Endothelial cell of umbilical vein (primary cell): ENCODE results near the gene NEAT1. TPM values are rescaled to one million over a fixed set of nuclear protein-coding genes. Genes with fewer than 3 reads are reported as not detected.
A peak's percentile ranks its signal among the peaks of the same experiment; 100 is the strongest.

Experiments used
- Bru-seq: library from RNA; stranded (reverse); fragments of 400-500 nt; gene quantifications from one replicate; lab custom pipeline; 2021; lab: Mats Ljungman, UMichigan
- BruChase-seq, 2 experiments: library from RNA; stranded (reverse); fragments of 400-500 nt; gene quantifications; one replicate each; lab custom pipeline; 2021; lab: Mats Ljungman, UMichigan
- BruUV-seq: library from RNA; stranded (reverse); fragments of 400-500 nt; replicated peaks from 2 replicates; lab custom pipeline; 2021; lab: Mats Ljungman, UMichigan
- CTCF ChIA-PET: fragments of 300-600, 350-600 bp; sonication (Branson Sonifier 250); formaldehyde crosslinking; loops from one replicate; lab custom pipeline; 2021; ENCODE audit warnings: antibody characterized with exemption, inconsistent platforms; lab: Charles Lee
- POLR2A ChIA-PET: fragments of 300-600, 350-600 bp; sonication (Branson Sonifier 250); formaldehyde crosslinking; loops from one replicate; lab custom pipeline; 2021; ENCODE audit warnings: antibody characterized with exemption, inconsistent platforms; lab: Charles Lee
- DNase-seq: peaks from one replicate; pipeline ENCODE4 v3.0.0-alpha.2; 2011; ENCODE audit warnings: low read depth, low spot score
- FAIRE-seq: peaks from 2 replicates; lab custom pipeline; 2011; peaks lifted over from hg19 to GRCh38; lab: Jason Lieb, UNC
- H2AFZ ChIP-seq: 2 replicates; pipeline ENCODE4 v1.6.0; 2012; ENCODE audit warnings: low read depth, low read length, control low read depth, inconsistent platforms
- H3K27ac ChIP-seq: 2 replicates; pipeline ENCODE4 v1.5.1; 2011; ENCODE audit warnings: low read depth, mild to moderate bottlenecking, control low read depth, low read length, moderate library complexity; ENCODE audit not compliant: insufficient read depth
- H3K27me3 ChIP-seq, 2 experiments: 2 replicates each; pipeline versions ENCODE4 v1.6.0 to v1.6.1; 2011; ENCODE audit warnings: low read length in 2 of 2, mixed read lengths in 1 of 2; ENCODE audit not compliant: control insufficient read depth in 2 of 2, insufficient read depth in 2 of 2
- H3K36me3 ChIP-seq, 2 experiments: 2 replicates in 1 of 2; 3 replicates in 1 of 2; pipeline ENCODE4 v1.5.1; 2011; ENCODE audit warnings: low read length in 2 of 2, mild to moderate bottlenecking in 1 of 2, moderate library complexity in 1 of 2; ENCODE audit not compliant: control insufficient read depth in 2 of 2, insufficient read depth in 2 of 2; ENCODE audit errors: extremely low read depth in 1 of 2
- H3K4me1 ChIP-seq: 3 replicates; pipeline ENCODE4 v1.5.1; 2011; ENCODE audit warnings: mild to moderate bottlenecking, low read length; ENCODE audit not compliant: control insufficient read depth, insufficient read depth; ENCODE audit errors: extremely low read depth
- H3K4me2 ChIP-seq: 2 replicates; pipeline ENCODE4 v1.6.1; 2011; ENCODE audit warnings: low read length, control low read depth, mixed read lengths; ENCODE audit not compliant: insufficient read depth
- H3K4me3 ChIP-seq, 3 experiments: fragments of 200-600 bp in 1 of 3; sonication (generic), shearing (Covaris generic) in 1 of 3; replicated peaks in 1 of 3; 2 replicates each; pipeline ENCODE4 v1.5.1; 2011 to 2016; ENCODE audit warnings: control low read depth in 3 of 3, low read length in 3 of 3, mild to moderate bottlenecking in 2 of 3, inconsistent platforms in 1 of 3, low read depth in 1 of 3, moderate library complexity in 1 of 3; ENCODE audit not compliant: insufficient read depth in 1 of 3
- H3K79me2 ChIP-seq: 2 replicates; pipeline ENCODE4 v1.6.0; 2012; ENCODE audit warnings: low read length, inconsistent platforms; ENCODE audit not compliant: control insufficient read depth, insufficient read depth
- H3K9ac ChIP-seq: replicated peaks from 2 replicates; pipeline ENCODE3; 2011; ENCODE audit warnings: low read length, control low read depth; ENCODE audit not compliant: insufficient read depth; ENCODE audit errors: extremely low read depth
- H3K9me1 ChIP-seq: replicated peaks from 3 replicates; pipeline ENCODE4 v1.6.0; 2011; ENCODE audit warnings: mild to moderate bottlenecking, low read length; ENCODE audit not compliant: control insufficient read depth, insufficient read depth; ENCODE audit errors: extremely low read depth
- H3K9me3 ChIP-seq: replicated peaks from 2 replicates; pipeline ENCODE4 v1.5.1; 2012; ENCODE audit warnings: low read length, inconsistent platforms; ENCODE audit not compliant: control insufficient read depth, insufficient read depth
- H4K20me1 ChIP-seq: replicated peaks from 2 replicates; pipeline ENCODE3; 2011; ENCODE audit warnings: mild to moderate bottlenecking, low read length; ENCODE audit not compliant: control insufficient read depth, insufficient read depth; ENCODE audit errors: extremely low read depth
- FOS ChIP-seq: IDR thresholded peaks from 2 replicates; pipeline ENCODE4 v1.6.1; 2011; ENCODE audit warnings: mild to moderate bottlenecking, low read length, moderate library complexity, borderline replicate concordance; ENCODE audit not compliant: insufficient read depth
- GATA2 ChIP-seq: IDR thresholded peaks from 2 replicates; pipeline ENCODE4 v1.7.0; 2011; ENCODE audit warnings: low read depth, mild to moderate bottlenecking, moderate library complexity, mixed read lengths, low read length; ENCODE audit not compliant: insufficient read length, insufficient read depth
- JUN ChIP-seq: IDR thresholded peaks from 2 replicates; pipeline ENCODE4 v1.6.1; 2011; ENCODE audit warnings: borderline replicate concordance, low read depth; ENCODE audit not compliant: insufficient read length, insufficient read depth
- MAX ChIP-seq: IDR thresholded peaks from 2 replicates; pipeline ENCODE4 v1.6.1; 2011; ENCODE audit not compliant: insufficient read depth, insufficient read length
- MYC ChIP-seq: IDR thresholded peaks from one replicate; pipeline ENCODE4 v1.6.1; 2011; ENCODE audit warnings: mild to moderate bottlenecking, low read depth, low read length
- POLR2A ChIP-seq: IDR thresholded peaks from 2 replicates; pipeline ENCODE4 v1.6.1; 2012; ENCODE audit warnings: low read depth, mild to moderate bottlenecking, control low read depth, low read length
- POLR2AphosphoS5 ChIP-seq: IDR thresholded peaks from 2 replicates; pipeline ENCODE4 v1.6.1; 2012; ENCODE audit warnings: low read depth, mild to moderate bottlenecking, control low read depth, low read length, moderate library complexity; ENCODE audit not compliant: insufficient read depth
- dilution Hi-C: fragments of 300-500 bp; cut with MboI; formaldehyde crosslinking; loops from one replicate; pipeline ENCODE4 v1.15.0; 2019; ENCODE audit warnings: low sequenced_read_pairs; ENCODE audit not compliant: extremely low pct_ligation_motif_present
- intact Hi-C: fragments of 100-400 bp; cut with micrococcal nuclease; formaldehyde crosslinking; loops from one replicate; pipeline ENCODE4 v1.10.0; 2022
- long read RNA-seq: library from polyadenylated mRNA; stranded (forward); transcript quantifications from one replicate; pipeline ENCODE4 v2.0.0, GENCODE V29; 2021
- polyA minus RNA-seq, 3 experiments: library from RNA; depleted of rRNA, polyadenylated mRNA; stranded (reverse); fragments of >200 nt; gene quantifications; 1 replicate in 1 of 3; 2 replicates in 2 of 3; pipeline ENCODE4 v1.2.3, GENCODE V29; 2011
- polyA plus RNA-seq, 4 experiments: library from polyadenylated mRNA; depleted of rRNA in 3 of 4; stranded (reverse) in 3 of 4; unstranded in 1 of 4; fragments of >200 nt; gene quantifications; 2 replicates each; pipeline versions ENCODE4 v1.2.1 to v1.2.3, GENCODE V29; 2011 to 2012; ENCODE audit warnings: missing spikeins in 1 of 4
- total RNA-seq: library from RNA; stranded (reverse); gene quantifications from 2 replicates; pipeline ENCODE4 v1.2.3, GENCODE V29; 2021

Gene NEAT1
- total RNA-seq: 957 and 1,053 TPM in 2 replicates
- 34.4 and 43.3 TPM in 2 replicates for polyA plus RNA-seq
- polyA plus RNA-seq (2011; cell fraction: cytosol; rRNA removed): 15.1 and 49.9 TPM in 2 replicates
- 443 and 462 TPM in 2 replicates for polyA plus RNA-seq (2011; cell fraction: nucleus; rRNA removed)
- 254 and 310 TPM in 2 replicates for polyA plus RNA-seq (2012)
- polyA minus RNA-seq: 900 and 1,086 TPM in 2 replicates
- polyA minus RNA-seq (2011; cell fraction: cytosol; rRNA and poly(A)+ RNA removed): 31.7 TPM
- polyA minus RNA-seq (2011; cell fraction: nucleus; rRNA and poly(A)+ RNA removed): 1,191 and 1,444 TPM in 2 replicates
- percentile 100 among the genes with signal in this experiment for Bru-seq, nascent RNA
- BruChase-seq, experiment 1, labeled RNA remaining after a 6-hour chase: percentile 100 among the genes with signal in this experiment
- percentile 100 among the genes with signal in this experiment for BruChase-seq, experiment 2, labeled RNA remaining after a 2-hour chase
- long read RNA-seq, full-length matches to known transcripts: 1,357 of 1,358 reads
- long read RNA-seq, partial matches to known transcripts: 0 of 1,358 reads
- long read RNA-seq, other reads (novel, unspliced or antisense): 1 of 1,358 reads

- Histone ChIP-seq H3K4me3 (peak within 1 kb of the TSS; percentile 52 to 95 (median 67)), H3K36me3 (peaks cover 4 to 7% of the 10 kb centered on the region in 2 experiments), H3K9ac (peak within 1 kb of the TSS; percentile 98), H4K20me1 (no peaks in the 10 kb centered on the region), H3K27me3 (no peaks in the 10 kb centered on the region), H3K9me1 (no peaks in the 10 kb centered on the region), H3K4me1 (peaks cover 47% of the 10 kb centered on the region), H3K9me3 (no peaks in the 10 kb centered on the region), H3K27ac (peak within 1 kb of the TSS; percentile 99), H3K79me2 (peaks cover 70% of the 10 kb centered on the region), H2AFZ (no peak within 1 kb of the TSS), H3K4me2 (peak within 1 kb of the TSS; percentile 91)
- peak; percentile 74 for FAIRE-seq
- dilution Hi-C loops: no loop called here
- ChIA-PET CTCF (interaction anchor here (0.9 kb wide), 1 partner anchor 41 kb away, joined by 5 read pairs; the partner anchor contains the start of gene SLC25A45), POLR2A (interaction anchor here (0.6 to 10.0 kb wide), 21 partner anchors 7 to 192 kb away, joined by 3 to 127 read pairs (median 6); partner anchors contain the start of genes MALAT1, PCNX3, SCYL1 and SLC25A45)
- DNase-seq: peak; percentile 93
- BruUV-seq: no TSS peak
- TF ChIP-seq MYC (peak; percentile 34), JUN (no peak), POLR2AphosphoS5 (peak; percentile 100), MAX (peak; percentile 34), POLR2A (peak; percentile 98), GATA2 (peak; percentile 16), FOS (no peak)
- intact Hi-C loops: loop anchor here (1.0 kb wide), 3 partner anchors 41 to 192 kb away; partner anchors contain the start of genes PCNX3 and SLC25A45
Observed at GRCh38 chr11:65422633-65423515, at the start of gene NEAT1. NEAT1 (plus strand) TSS chr11:65422798.
